OCI-LY3 (cell line): ENCODE data around the gene DLGAP4.

Experiments used
- CTCF ChIP-seq: fragments of 200-600, 300-600 bp; sonication (generic); IDR thresholded peaks from 2 replicates; pipeline ENCODE4 v1.5.1; 2014; ENCODE audit warnings: antibody characterized with exemption, low read length, low read depth
- EZH2phosphoT487 ChIP-seq: fragments of 200-600 bp; shearing (Covaris generic); IDR thresholded peaks from 2 replicates; pipeline ENCODE4 v1.6.1; 2018; ENCODE audit warnings: antibody characterized with exemption, mixed run types, low read depth

GRCh38 chr20:36402708-36403107 lies 96.6 kb downstream of the DLGAP4 start:
- TF ChIP-seq CTCF: no peak
- no peak for TF ChIP-seq EZH2phosphoT487
